ENCODE data around the gene ATOX1. TPM values are rescaled to one million over a fixed set of nuclear protein-coding genes. Genes with fewer than 3 reads are reported as not detected.
"Not testable (repeated sequence)": the region's sequence is repeated elsewhere in the genome, so short reads cannot be mapped to it uniquely, and the experiment has no call there.

The ATOX1 gene
- total RNA-seq, 4 donors from 2014 or later, result 61.6 to 145 (median 74.6) TPM

GRCh38 chr5:151700296-151700695, 58.1 kb downstream of the ATOX1 start:
- Histone ChIP-seq H3K27me3 (no peaks in the 10 kb centered on the region), H3K36me3 (no peaks in the 10 kb centered on the region), H3K27ac (no peak overlapping the region), H3K4me1 (peaks cover 0 to 54% (median 7%) of the 10 kb centered on the region in 3 donors), H3K4me3 (no peak overlapping the region), H3K9me3 (no peaks in the 10 kb centered on the region)
- TF ChIP-seq, protein P1, sequence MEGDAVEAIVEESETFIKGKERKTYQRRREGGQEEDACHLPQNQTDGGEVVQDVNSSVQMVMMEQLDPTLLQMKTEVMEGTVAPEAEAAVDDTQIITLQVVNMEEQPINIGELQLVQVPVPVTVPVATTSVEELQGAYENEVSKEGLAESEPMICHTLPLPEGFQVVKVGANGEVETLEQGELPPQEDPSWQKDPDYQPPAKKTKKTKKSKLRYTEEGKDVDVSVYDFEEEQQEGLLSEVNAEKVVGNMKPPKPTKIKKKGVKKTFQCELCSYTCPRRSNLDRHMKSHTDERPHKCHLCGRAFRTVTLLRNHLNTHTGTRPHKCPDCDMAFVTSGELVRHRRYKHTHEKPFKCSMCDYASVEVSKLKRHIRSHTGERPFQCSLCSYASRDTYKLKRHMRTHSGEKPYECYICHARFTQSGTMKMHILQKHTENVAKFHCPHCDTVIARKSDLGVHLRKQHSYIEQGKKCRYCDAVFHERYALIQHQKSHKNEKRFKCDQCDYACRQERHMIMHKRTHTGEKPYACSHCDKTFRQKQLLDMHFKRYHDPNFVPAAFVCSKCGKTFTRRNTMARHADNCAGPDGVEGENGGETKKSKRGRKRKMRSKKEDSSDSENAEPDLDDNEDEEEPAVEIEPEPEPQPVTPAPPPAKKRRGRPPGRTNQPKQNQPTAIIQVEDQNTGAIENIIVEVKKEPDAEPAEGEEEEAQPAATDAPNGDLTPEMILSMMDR (IDR thresholded peaks at IDR 0.05), result no peak
- TF ChIP-seq POLR2A (IDR thresholded peaks at IDR 0.05), result no peak
- no peak for TF ChIP-seq EP300 (IDR thresholded peaks at IDR 0.05)
- TF ChIP-seq POLR2AphosphoS5 (IDR thresholded peaks at IDR 0.05), result no peak
- no peak for ATAC-seq
- 67 to 82% methylated on average over 2 of the region's 2 CpGs for WGBS, 2 donors (ENCODE audit: low coverage in 1 of 2)

- Histone ChIP-seq H3K36me3 (no peaks in the 10 kb centered on the region), H3K9me3 (no peaks in the 10 kb centered on the region), H3K4me3 (peak overlapping the region in 1 of 2 donors; percentile 9), H3K27me3 (no peaks in the 10 kb centered on the region), H3K27ac (peak overlapping the region; percentile 11 to 85 (median 77)), H3K4me1 (peaks cover 0 to 57% (median 7%) of the 10 kb centered on the region in 3 donors)
- WGBS, 2 donors (ENCODE audit: low coverage in 1 of 2), result 52 to 58% methylated on average over 6 to 7 of the region's 13 CpGs
- peak; percentile 82 for ATAC-seq
- TF ChIP-seq POLR2A (IDR thresholded peaks at IDR 0.05) (no peak), EP300 (IDR thresholded peaks at IDR 0.05) (no peak), POLR2AphosphoS5 (IDR thresholded peaks at IDR 0.05) (no peak)
- TF ChIP-seq, protein P1 (IDR thresholded peaks at IDR 0.05), result no peak
Measured at GRCh38 chr5:151699071-151699901, 59.1 kb downstream of the ATOX1 start.

- not testable (repeated sequence) for H3K27me3 ChIP-seq, H3K4me3 ChIP-seq, H3K9me3 ChIP-seq, H3K36me3 ChIP-seq, ATAC-seq
- Histone ChIP-seq H3K4me1 (peaks cover 0 to 57% (median 7%) of the 10 kb centered on the region in 3 donors), H3K27ac (peak overlapping the region in 2 of 4 donors; percentile 80 to 85)
- 93 to 100% methylated on average over 1 to 4 of the region's 4 CpGs for WGBS, 2 donors (ENCODE audit: low coverage in 1 of 2)
Measured at GRCh38 chr5:151698081-151698480, 60.4 kb downstream of the ATOX1 start.

DNA sequence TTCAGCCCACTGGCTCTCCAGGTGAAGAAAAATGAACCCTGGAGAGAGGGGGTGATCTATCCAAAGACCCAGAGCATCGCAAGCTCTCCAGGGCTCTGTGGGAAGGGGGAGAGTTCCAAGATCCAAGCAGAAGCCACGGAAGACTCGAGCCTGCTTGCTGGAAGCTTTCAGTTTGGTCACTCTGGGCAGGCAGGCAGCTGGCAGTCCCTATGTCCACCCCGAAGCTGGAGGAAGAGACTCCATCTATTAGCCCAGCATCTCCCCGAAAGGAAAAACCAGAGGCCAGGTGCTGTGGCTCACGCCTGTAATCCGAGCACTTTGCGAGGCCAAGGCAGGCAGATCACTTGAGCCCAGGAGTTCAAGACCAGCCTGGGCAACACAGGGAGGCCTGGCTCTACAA, 61.0 kb downstream of the ATOX1 start:
- Histone ChIP-seq H3K36me3 (no peaks in the 10 kb centered on the region), H3K4me1 (peaks cover 0 to 57% (median 7%) of the 10 kb centered on the region in 3 donors), H3K9me3 (no peaks in the 10 kb centered on the region), H3K4me3 (no peak overlapping the region), H3K27me3 (no peaks in the 10 kb centered on the region), H3K27ac (peak overlapping the region in 3 of 4 donors; percentile 31 to 85 (median 80))
- ATAC-seq, result no peak
- WGBS, 2 donors (ENCODE audit: low coverage in 1 of 2), result 51 to 55% methylated on average over 3 to 5 of the region's 8 CpGs
- TF ChIP-seq EP300 (IDR thresholded peaks at IDR 0.05) (no peak), POLR2AphosphoS5 (IDR thresholded peaks at IDR 0.05) (no peak), POLR2A (IDR thresholded peaks at IDR 0.05) (no peak)
- TF ChIP-seq, protein P1 (IDR thresholded peaks at IDR 0.05), result no peak

DNA sequence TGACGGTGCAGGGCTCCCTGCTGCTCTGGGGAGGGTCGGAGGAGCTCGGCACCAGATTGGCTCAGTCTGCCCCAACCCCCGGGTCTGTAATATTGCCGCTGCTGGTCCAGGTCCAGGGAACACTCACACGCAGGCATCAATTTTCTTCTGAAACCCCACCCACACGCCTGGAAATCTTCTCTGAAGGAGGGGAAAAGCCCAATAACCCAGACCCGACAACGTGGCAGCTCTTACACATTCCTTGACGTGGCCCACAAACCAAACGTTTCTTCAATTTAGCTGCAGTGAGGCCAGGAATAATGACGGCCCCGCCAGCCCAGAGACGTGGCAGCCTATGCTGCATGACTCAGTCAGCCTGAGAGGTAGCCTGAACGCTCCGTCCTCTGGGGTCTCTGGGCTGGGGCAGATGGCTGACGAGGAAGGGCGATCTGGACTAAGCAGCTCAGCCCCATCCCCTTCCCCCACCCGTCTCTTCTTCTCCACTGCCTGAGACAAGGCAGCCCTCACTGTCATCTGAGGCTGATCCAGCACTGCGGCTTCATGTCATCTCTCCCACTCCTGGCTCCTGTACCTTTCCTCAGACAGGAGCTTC, 61.9 kb downstream of the ATOX1 start:
- peak; percentile 74 for ATAC-seq
- Histone ChIP-seq H3K4me1 (peaks cover 0 to 57% (median 7%) of the 10 kb centered on the region in 3 donors), H3K27ac (peak overlapping the region; percentile 37 to 85 (median 78)), H3K4me3 (peak overlapping the region in 1 of 2 donors; percentile 24), H3K9me3 (no peaks in the 10 kb centered on the region), H3K36me3 (no peaks in the 10 kb centered on the region), H3K27me3 (no peaks in the 10 kb centered on the region)
- WGBS, 2 donors (ENCODE audit: low coverage in 1 of 2), result 5 to 18% methylated on average over 8 to 10 of the region's 20 CpGs
- no peak for TF ChIP-seq EP300 (IDR thresholded peaks at IDR 0.05)
- TF ChIP-seq, protein P1 (IDR thresholded peaks at IDR 0.05), result no peak
- TF ChIP-seq POLR2AphosphoS5 (IDR thresholded peaks at IDR 0.05), result peak; percentile 30
- peak in 1 of 2 donors; percentile 19 for TF ChIP-seq POLR2A (IDR thresholded peaks at IDR 0.05)
